GM21723 (cell line): ENCODE data around the gene SAP30L.

Source experiments
- ATAC-seq: cut with Tn5 transposase; IDR thresholded peaks from one replicate; pipeline ENCODE4 v1.9.1; 2021; ENCODE audit warnings: mild to moderate bottlenecking, moderate library complexity; ENCODE audit not compliant: unreplicated experiment

SAP30L gene

GRCh38 chr5:154506049-154506715 lies 60.4 kb downstream of the SAP30L start:
- no peak for ATAC-seq

GRCh38 chr5:154506716-154507080 lies 60.9 kb downstream of the SAP30L start:
- ATAC-seq, result no peak

- ATAC-seq, result no peak
Measured at GRCh38 chr5:154508114-154508513, 62.3 kb downstream of the SAP30L start.

- ATAC-seq, result no peak
Measured at GRCh38 chr5:154509784-154510555, 64.2 kb downstream of the SAP30L start.
